ENCODE measurements around the gene C11orf24.
"Not testable (repeated sequence)": the region's sequence is repeated elsewhere in the genome, so short reads cannot be mapped to it uniquely, and the experiment has no call there.

The C11orf24 gene

GRCh38 chr11:68271781-68272608, at the start of gene C11orf24:
Gene C11orf24, minus strand, starts transcription at chr11:68271973. Its CDS starts 8,206 bp downstream, at chr11:68263767.
- DNase-seq: peak; percentile 93

DNA sequence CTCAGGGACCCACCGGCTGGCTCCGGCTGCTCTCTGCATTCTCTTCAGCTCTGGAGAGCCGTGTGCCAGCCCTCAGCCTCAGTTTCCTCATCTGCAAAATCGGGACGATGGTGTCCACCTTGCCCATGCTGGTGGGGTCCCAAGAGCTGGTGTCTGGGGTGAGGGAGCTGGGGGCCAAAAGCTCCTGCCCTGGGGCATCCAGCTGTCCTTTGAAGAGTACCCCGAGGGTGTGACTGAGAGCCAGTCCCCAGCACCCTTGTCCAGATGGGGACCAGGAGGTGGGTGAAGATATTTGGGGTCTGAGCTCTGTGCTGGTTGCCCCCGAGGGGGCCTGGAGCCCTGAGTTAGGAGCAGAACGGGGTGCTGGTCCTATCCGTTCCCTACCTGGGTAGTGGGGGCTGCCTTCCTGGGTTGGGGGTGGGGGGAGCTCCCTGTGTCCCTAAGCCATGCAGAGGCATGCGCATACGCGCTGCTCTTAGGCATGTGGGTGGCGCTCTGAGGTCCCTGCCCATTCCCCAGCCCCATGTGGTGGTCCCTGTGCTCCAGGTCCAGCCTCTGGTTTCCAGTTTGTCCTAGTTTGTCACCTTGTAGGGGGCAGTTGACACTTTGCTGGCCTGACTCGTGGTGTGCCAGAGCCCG, 45.5 kb upstream of the C11orf24 start:
- DNase-seq: no peak

DNA sequence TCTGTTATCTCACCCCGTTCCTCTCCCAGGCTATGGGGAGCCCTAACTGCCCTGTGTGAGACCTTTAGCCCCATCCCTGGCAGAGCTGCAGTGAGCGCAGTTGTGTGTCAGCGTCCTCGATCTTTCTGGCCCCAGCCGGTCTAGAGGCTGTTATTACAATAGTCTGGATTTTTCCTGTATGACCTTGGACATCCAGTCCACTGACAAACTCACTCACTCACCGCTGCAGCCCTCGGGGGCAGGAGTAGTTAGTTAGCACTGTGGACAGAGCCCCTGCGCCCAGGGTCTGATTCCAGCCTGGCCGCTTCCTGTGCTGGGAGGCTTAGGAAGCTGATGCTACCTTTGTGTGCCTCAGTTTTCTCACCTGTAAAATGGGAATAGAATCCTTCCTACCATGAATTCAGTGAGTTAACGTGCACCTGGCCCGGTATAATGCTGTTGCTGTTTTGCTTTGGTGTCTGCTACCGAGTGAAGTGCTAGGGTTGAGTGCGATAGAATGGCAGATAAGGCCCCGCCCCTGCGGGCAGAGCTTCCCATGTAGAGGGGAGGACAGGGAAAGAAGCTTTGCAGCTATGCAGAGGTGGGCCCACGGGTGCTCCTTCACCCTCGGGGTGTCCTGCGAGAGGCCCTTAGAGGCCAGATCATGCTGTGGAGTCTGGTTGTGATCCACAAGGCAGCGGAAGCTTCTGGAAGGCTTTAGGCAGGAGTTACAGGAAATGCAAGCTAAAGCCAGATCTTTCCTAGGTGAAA, 43.6 kb upstream of the C11orf24 start:
- no peak for DNase-seq

DNA sequence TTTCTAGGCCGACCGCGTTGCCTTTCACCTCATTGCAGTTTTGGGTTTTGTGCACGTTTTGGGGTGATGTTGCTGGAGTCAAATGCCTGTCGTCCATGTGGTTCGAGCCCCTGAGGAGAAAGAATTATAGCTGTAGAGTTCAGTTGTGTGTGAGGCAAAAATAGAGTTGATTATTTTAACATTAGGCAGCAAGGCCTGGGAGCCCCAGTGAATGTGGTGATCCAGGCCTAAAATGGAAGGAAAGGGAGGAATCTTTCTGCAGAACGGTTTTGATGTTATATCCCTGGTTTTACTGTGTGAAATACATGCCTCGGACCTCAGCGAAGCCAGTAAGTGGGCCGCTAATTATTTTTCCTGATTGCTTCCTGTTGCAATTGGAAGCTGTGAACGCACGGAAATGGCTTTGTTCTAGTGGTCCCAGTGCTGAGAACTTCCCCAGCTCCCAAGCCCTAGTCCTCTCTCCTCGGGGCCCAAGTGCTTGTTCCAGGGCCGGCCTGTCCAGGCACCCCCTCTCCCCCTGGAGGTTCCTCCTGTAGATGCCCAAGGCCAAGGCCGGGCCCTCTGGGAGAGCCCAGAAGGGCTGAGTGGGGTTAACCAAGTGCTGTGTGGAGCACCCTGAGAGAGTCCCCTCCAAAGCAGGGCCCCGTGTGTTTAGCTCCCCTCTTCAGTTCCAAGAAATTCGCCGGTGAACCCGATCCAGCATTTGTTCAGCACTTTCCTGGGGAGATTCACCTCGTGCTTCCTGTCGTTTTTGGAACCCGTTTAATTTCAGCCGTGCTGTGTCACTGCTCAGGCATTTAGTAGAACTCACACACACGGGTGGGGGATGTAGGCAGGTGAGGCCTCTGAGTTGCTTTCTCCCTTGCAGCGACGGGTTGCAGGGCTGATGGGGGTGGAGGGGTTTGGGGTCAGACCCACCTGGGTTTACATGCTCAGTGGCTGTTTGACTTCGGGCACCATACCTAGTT, 42.7 kb upstream of the C11orf24 start:
- DNase-seq: peak; percentile 16

DNA sequence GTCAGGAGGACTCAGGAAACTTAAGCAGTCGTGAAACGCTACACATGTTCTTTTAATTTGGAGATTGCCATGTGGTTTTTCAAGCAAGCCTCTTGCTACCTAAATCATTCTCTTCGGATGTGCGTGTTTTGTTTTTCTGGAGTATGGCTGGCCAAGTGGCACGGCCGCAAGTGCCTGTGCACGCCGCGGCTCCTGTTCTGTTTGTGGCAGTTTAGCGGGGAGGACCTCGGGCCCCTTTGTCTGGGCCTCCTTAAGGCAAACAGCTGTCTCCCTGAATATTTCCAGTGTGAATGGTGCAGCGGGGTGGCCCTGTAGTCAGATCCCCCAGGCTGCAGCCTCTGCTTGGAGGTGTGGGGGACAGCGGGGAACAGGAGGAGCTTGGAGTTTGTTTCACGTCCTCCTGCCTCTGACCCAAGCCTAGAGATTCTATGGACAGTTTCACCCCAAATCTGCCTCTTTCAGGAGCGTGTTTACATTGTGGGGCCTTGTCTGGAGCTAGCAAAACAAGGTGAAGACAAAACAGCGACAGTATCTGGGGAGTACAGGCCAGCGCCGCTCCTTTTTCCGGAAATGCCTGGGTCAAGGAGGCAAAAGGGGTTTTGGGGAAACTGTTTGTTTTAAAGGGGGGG, 41.9 kb upstream of the C11orf24 start:
- DNase-seq: peak; percentile 57

- peak; percentile 8 for DNase-seq
These were observed 41.2 kb upstream of the C11orf24 start for GRCh38 chr11:68312780-68313573.

GRCh38 chr11:68312117-68312779, 40.5 kb upstream of the C11orf24 start, which contains the start of gene LRP5:
Gene LRP5, plus strand, starts transcription at chr11:68312591. Its CDS starts 124 bp downstream, at chr11:68312715.
- DNase-seq: peak; percentile 49

DNA sequence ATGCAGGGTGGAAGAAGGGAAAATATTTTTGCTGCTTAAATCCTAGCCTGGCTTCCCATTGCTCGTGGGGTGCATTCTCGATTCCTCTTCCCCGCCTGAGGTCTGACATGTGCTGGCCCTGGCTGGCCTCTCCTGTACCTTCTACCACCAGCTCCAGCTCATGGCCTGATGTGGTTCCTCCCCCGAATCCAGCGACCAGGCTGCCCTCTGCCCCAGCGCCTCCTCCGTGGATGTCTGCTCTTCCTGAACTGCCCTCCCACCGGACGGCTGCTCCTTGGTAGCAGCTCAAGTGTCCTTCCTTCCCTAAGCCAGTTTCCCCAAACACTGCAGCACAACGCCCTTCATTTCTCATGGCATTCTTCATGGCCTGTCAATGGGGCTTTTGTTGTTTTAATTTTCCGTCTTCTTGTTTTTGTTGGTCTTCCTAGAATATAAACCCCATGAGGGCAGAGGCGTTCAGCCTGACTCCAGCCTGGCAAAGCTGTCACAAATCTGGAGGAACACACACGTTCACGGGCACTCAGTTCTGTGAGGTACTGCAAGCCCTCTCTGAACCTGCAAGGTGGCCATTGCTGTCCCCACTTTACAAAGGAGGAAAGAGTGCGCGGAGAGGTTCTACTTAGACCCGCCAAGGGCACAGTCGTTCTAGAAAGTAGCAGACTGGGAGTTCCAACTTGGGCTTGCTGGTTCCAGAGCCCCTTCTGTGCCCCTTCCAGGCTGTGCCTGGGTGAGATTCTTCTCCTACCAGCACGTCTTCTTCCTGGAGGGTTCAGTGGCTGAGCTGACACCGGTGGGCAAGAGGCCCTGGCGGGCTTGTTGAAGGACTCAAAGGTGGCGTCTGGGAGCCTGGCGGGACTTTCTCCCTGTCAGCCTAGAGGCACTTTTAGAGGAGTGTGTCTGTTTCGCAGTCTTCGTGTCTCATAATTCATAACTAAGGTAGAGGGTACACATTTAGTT, 39.7 kb upstream of the C11orf24 start:
- DNase-seq: no peak

DNA sequence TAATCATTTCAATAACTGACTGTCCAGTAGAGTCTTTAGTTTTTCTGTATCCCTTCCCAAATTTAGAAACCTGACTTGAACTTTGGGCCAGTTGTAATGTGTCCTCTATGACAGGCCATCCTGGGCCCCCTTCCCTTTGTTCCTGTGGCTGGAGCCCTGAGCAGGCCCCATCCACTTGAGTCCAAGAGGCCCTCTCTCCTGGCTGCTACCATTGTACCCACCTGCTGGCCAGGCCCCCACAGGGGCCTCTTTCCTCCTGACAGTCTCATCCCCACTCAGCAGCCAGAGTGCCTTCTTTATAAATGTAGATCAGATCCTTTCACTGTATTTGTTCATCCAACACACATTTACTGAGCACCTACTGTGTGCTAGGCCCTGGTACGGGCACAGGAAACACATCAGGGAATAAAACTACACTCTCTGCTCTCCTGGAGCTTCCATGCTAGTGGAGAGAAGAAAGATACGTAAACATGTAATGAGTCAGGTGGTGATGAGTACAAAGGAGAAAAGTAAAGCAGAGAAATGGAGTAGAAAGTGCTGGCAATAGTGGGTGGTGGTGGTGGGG, 37.9 kb upstream of the C11orf24 start:
- no peak for DNase-seq

GRCh38 chr11:68308068-68308467, 36.3 kb upstream of the C11orf24 start:
- DNase-seq: no peak

GRCh38 chr11:68306636-68307035, 34.9 kb upstream of the C11orf24 start:
- DNase-seq: no peak

GRCh38 chr11:68303982-68304780, 32.4 kb upstream of the C11orf24 start:
- DNase-seq: no peak

- DNase-seq: no peak
These were observed 31.3 kb upstream of the C11orf24 start for GRCh38 chr11:68303083-68303482.

- DNase-seq: no peak
These were observed 30.9 kb upstream of the C11orf24 start for GRCh38 chr11:68302670-68303069.

DNA sequence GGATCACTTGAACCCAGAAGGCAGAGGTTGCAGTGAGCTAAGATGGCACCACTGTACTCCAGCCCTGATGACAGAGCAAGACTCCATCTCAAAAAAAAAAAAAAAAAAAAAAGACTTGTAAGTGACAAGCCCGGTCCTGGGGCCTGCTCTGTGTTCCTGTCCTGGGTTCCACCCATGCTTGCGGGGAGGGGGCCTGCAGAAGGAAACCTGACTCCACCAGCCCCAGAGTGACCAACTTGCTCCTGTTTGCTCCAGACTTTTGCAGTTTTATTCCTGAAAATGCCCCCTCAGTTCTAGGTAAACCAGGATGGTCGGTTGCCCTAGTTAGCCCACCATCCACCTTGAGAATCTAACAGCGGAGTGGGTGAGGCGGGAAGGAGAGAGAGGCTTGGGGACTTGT, 30.5 kb upstream of the C11orf24 start:
- no peak for DNase-seq

DNA sequence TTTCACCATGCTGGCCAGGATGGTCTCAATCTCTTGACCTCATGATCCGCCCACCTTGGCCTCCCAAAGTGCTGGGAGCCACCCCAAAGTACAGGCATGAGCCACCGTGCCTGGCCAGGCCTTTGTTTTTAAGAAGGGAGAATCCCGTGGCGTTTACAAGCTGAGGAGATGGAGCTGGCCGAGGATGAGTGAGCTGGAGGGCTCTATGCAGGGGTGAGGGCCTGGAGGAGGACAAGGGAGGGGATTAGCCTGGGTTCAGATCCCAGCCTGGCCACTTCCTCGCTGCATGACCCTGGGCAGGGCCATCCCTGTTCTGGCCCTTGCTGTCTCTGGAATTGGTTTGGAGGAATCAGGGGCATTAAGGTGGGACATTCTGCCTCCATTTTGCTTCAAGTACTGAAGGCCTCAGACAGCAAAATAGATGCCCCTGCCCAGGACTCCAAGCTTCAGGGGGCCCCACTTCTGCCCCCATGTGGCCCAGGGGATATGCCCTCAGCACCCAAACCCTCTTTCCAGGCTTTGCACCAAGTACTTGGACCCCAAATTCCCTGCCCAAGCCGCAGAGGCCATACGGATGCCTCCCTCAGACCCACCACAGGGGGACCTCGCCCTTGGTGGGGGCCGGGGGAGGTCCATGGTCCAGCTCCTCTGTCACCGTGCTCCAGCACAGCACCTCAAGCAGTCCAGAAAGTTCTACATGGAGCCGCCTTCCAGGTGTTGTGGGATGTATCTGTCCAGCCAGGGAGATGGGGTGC, 28.5 kb upstream of the C11orf24 start:
- DNase-seq: no peak

GRCh38 chr11:68299517-68299879, 27.7 kb upstream of the C11orf24 start:
- DNase-seq: not testable (repeated sequence)
